ENCODE data around the gene LRMDA.

GRCh38 chr10:75435291-75435690, 3.9 kb downstream of the LRMDA start:
- TF ChIP-seq, protein P1, sequence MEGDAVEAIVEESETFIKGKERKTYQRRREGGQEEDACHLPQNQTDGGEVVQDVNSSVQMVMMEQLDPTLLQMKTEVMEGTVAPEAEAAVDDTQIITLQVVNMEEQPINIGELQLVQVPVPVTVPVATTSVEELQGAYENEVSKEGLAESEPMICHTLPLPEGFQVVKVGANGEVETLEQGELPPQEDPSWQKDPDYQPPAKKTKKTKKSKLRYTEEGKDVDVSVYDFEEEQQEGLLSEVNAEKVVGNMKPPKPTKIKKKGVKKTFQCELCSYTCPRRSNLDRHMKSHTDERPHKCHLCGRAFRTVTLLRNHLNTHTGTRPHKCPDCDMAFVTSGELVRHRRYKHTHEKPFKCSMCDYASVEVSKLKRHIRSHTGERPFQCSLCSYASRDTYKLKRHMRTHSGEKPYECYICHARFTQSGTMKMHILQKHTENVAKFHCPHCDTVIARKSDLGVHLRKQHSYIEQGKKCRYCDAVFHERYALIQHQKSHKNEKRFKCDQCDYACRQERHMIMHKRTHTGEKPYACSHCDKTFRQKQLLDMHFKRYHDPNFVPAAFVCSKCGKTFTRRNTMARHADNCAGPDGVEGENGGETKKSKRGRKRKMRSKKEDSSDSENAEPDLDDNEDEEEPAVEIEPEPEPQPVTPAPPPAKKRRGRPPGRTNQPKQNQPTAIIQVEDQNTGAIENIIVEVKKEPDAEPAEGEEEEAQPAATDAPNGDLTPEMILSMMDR (tag by site-specific recombination; IDR thresholded peaks at IDR 0.05) = no peak
- TF ChIP-seq ZNF292 (tag by site-specific recombination; IDR thresholded peaks at IDR 0.05; ENCODE audit: borderline replicate concordance, low read depth) (no peak), ZNF449 (tag by site-specific recombination; IDR thresholded peaks at IDR 0.05) (no peak), SETDB1 (IDR thresholded peaks at IDR 0.05; ENCODE audit: insufficient read length, low read length) (no peak), GLIS2 (tag by site-specific recombination; IDR thresholded peaks at IDR 0.05) (no peak), MZF1 (tag by site-specific recombination; IDR thresholded peaks at IDR 0.05; ENCODE audit: borderline replicate concordance) (no peak)
